ENCODE measurements around the gene MCAM. TPM values are rescaled to one million over a fixed set of nuclear protein-coding genes. Genes with fewer than 3 reads are reported as not detected.

Gene MCAM
- total and polyA plus RNA-seq, 2 donors = 154 to 451 TPM

- DNase-seq (ENCODE audit: extremely low spot score) = no peak
- no peak overlapping the region for H3K4me3 ChIP-seq (ENCODE audit: low read depth, low read length)
- H3K4me1 ChIP-seq (ENCODE audit: insufficient read depth) = no peaks in the 10 kb centered on the region
- WGBS = 36% methylated on average over 4 of the region's 4 CpGs
- no peaks in the 10 kb centered on the region for H3K36me3 ChIP-seq (ENCODE audit: insufficient read depth)
- no peak overlapping the region for H3K27ac ChIP-seq (ENCODE audit: low read depth)
These were observed 35.9 kb upstream of the MCAM start for GRCh38 chr11:119352857-119353260.

DNA sequence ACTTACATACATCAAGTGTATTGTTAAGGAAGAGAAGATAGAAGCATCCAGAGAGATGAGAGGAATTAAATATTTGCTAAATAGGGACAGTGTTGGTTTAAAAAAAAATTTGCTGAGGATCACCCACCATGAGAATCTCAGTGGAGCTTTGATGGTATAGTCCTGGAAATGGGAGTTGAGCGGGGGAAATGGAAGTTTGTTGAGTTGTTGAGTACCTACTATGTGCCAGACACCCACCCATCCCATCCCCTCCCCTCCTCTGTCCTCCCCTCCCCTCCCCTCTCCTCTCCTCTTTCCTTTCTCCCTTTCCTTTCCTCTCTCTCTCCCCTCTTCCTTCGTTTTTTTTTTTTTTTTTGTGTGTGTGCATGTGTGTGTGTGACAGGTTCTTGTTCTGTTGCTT is 34.3 kb upstream of the MCAM start:
- Histone ChIP-seq H3K4me1 (ENCODE audit: insufficient read depth) (no peaks in the 10 kb centered on the region), H3K4me3 (ENCODE audit: low read depth, low read length) (no peak overlapping the region), H3K27ac (ENCODE audit: low read depth) (no peak overlapping the region), H3K36me3 (ENCODE audit: insufficient read depth) (no peaks in the 10 kb centered on the region)
- 94% methylated on average over 1 of the region's 2 CpGs for WGBS
- DNase-seq (ENCODE audit: extremely low spot score) = no peak

DNA sequence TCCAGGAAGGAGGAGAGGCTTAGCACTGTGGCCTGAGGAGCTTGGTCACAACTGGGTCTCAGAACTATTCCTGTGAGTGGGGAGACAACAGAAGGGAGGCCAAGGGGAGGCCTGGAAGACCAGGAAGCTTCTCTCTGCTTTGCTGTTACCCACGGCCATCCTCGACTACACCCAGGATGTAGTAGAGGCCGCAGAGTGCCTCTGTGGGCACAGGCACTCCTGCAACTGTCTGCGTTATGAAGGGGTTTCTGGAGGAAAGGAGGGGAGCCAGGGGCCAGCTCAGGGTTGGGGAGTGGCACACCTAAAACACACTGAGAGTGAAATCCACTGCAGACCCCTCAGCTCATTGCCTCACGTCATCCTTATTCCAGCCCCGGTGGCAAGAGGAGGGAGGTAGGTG is 33.4 kb upstream of the MCAM start:
- WGBS = 87% methylated on average over 6 of the region's 6 CpGs
- Histone ChIP-seq H3K27ac (ENCODE audit: low read depth) (no peak overlapping the region), H3K4me1 (ENCODE audit: insufficient read depth) (no peaks in the 10 kb centered on the region), H3K4me3 (ENCODE audit: low read depth, low read length) (no peak overlapping the region), H3K36me3 (ENCODE audit: insufficient read depth) (no peaks in the 10 kb centered on the region)
- DNase-seq (ENCODE audit: extremely low spot score) = no peak

DNA sequence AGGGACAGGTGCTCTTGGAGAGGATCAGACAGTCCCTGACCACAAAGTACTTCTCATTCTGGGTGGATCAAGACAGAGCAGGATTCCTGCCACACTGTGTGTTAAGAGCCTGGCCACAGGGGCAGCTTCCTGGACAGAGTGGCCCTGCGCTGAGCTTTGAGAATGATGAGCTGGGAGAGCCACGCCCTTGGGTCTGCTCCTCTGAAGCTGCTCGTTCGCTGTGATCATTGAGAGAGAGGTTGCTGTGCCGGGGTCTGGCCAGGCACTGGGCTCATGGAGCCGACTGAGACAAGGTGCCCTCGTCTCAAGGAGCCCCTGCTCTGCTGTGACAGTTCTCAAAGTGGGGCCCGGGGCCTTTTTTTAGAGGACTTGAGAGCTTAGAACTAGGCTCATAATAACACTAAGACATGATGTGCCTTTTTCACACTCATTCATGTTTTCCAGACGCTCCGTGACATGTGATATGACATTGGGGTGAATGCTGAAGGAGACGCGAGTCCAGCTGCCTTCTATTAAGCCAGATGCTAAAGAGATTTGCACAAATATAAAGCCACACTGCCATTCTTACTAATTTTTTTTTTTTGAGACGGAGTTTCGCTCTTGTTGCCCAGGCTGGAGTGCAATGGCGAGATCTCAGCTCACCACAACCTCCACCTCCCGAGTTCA is 31.1 kb upstream of the MCAM start:
- Histone ChIP-seq H3K27ac (ENCODE audit: low read depth) (no peak overlapping the region), H3K36me3 (ENCODE audit: insufficient read depth) (no peaks in the 10 kb centered on the region), H3K4me1 (ENCODE audit: insufficient read depth) (no peaks in the 10 kb centered on the region), H3K4me3 (ENCODE audit: low read depth, low read length) (no peak overlapping the region)
- no peak for DNase-seq (ENCODE audit: extremely low spot score)
- WGBS = 74% methylated on average over 16 of the region's 16 CpGs

- 67% methylated on average over 2 of the region's 2 CpGs for WGBS
- H3K4me3 ChIP-seq (ENCODE audit: low read depth, low read length) = no peak overlapping the region
- no peak overlapping the region for H3K27ac ChIP-seq (ENCODE audit: low read depth)
- no peaks in the 10 kb centered on the region for H3K4me1 ChIP-seq (ENCODE audit: insufficient read depth)
- DNase-seq (ENCODE audit: extremely low spot score) = no peak
- H3K36me3 ChIP-seq (ENCODE audit: insufficient read depth) = no peaks in the 10 kb centered on the region
These were observed 30.3 kb upstream of the MCAM start for GRCh38 chr11:119347242-119347641.

DNA sequence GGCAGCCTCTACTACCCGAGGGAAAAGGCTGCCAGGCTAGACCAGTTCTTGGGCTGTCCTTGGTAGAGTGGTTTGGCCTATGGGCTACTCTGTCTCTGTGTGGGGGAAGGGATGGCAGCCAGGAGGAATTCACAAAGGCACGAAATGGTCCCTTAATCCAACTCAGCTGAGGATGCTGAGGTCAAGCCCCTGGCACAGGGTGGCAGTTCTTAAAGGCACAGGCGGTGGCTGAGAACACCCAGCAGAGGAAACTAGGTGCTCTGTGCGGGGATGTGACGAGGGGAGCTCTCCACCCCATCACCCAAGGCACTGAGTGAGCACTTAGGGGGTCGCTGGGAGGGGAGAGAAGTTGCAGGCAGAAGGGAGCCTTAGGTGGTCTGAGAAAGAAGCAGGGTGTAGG is 29.7 kb upstream of the MCAM start, which contains the start of gene MFRP:
Gene MFRP (minus strand): TSS at position 101 of the 400 bp plus-strand sequence. CDS start 192 bp downstream, outside the sequence.
- 74% methylated on average over 6 of the region's 6 CpGs for WGBS
- no peak for DNase-seq (ENCODE audit: extremely low spot score)
- no peaks in the 10 kb centered on the region for H3K4me1 ChIP-seq (ENCODE audit: insufficient read depth)
- H3K27ac ChIP-seq (ENCODE audit: low read depth) = no peak within 1 kb of the TSS
- no peaks in the 10 kb centered on the region for H3K36me3 ChIP-seq (ENCODE audit: insufficient read depth)
- no peak within 1 kb of the TSS for H3K4me3 ChIP-seq (ENCODE audit: low read depth, low read length)

DNA sequence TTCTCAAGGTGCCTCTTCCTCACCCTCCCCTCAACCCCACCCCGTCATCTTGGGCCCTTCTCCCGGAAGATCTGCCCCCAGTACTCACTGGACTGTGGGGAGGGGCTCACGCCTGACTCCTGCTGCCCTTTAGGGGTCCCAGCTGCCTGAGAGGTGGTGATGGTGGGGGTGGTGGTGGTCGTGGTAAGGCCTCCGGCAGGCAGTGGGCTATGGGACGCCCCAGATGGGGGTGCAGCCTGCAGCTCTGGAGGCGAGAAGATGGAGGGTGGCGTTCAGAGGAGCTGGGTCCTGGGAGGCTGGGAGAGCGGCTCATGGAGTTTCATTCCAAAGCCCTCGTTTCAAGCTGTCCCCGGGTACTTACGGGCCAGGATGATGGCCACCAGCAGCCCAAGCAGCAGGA is 28.8 kb upstream of the MCAM start:
- Histone ChIP-seq H3K27ac (ENCODE audit: low read depth) (no peak overlapping the region), H3K36me3 (ENCODE audit: insufficient read depth) (no peaks in the 10 kb centered on the region), H3K4me3 (ENCODE audit: low read depth, low read length) (no peak overlapping the region), H3K4me1 (ENCODE audit: insufficient read depth) (no peaks in the 10 kb centered on the region)
- WGBS = 84% methylated on average over 12 of the region's 12 CpGs
- DNase-seq (ENCODE audit: extremely low spot score) = no peak

- 86% methylated on average over 14 of the region's 14 CpGs for WGBS
- H3K27ac ChIP-seq (ENCODE audit: low read depth) = no peak overlapping the region
- no peak for DNase-seq (ENCODE audit: extremely low spot score)
- H3K36me3 ChIP-seq (ENCODE audit: insufficient read depth) = no peaks in the 10 kb centered on the region
- no peak overlapping the region for H3K4me3 ChIP-seq (ENCODE audit: low read depth, low read length)
- no peaks in the 10 kb centered on the region for H3K4me1 ChIP-seq (ENCODE audit: insufficient read depth)
These were observed 27.5 kb upstream of the MCAM start for GRCh38 chr11:119344291-119345010.

GRCh38 chr11:119343726-119344125 is 26.8 kb upstream of the MCAM start:
- no peak overlapping the region for H3K27ac ChIP-seq (ENCODE audit: low read depth)
- no peak for DNase-seq (ENCODE audit: extremely low spot score)
- H3K4me3 ChIP-seq (ENCODE audit: low read depth, low read length) = no peak overlapping the region
- no peaks in the 10 kb centered on the region for H3K4me1 ChIP-seq (ENCODE audit: insufficient read depth)
- no peaks in the 10 kb centered on the region for H3K36me3 ChIP-seq (ENCODE audit: insufficient read depth)
- 83% methylated on average over 7 of the region's 7 CpGs for WGBS

DNA sequence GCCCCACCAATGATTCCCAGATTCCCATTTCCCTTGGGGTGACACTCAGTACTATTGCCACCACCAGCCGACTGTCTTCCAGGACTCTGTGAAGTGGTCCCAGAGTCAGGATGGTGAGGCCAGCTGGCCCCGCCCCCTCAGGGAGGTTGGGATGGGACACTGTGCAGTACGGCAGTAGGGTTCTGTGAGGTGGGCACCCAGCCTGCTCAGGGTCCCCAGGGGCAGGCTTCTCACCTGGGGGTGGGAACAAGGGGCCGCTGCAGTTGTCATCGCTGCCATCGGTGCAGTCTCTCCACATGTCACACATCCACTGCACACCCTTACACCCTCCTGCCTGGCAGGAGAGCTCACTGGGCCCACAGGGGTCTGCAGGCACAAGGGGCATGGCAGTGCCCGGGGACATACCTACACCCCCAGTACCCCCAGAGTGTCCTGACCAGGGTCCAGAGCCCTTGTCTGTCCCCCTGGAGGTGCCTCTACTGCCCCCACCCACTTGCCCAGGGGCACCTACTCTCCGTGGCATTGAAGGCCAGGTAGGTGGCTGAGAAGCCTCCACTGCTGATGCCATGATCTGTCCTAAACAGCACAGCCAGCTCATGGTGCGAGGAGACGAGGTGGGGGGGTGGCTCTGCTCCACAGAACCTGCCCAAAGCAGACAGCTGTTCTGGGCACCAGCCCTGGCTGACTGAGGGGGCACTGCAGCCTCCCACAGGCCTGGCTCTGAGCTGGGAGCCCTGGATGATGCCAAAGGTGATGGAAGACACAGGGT is 25.6 kb upstream of the MCAM start:
- Histone ChIP-seq H3K4me3 (ENCODE audit: low read depth, low read length) (no peak overlapping the region), H3K27ac (ENCODE audit: low read depth) (no peak overlapping the region), H3K4me1 (ENCODE audit: insufficient read depth) (no peaks in the 10 kb centered on the region), H3K36me3 (ENCODE audit: insufficient read depth) (no peaks in the 10 kb centered on the region)
- 88% methylated on average over 10 of the region's 10 CpGs for WGBS
- DNase-seq (ENCODE audit: extremely low spot score) = no peak

- no peaks in the 10 kb centered on the region for H3K36me3 ChIP-seq (ENCODE audit: insufficient read depth)
- no peak for DNase-seq (ENCODE audit: extremely low spot score)
- H3K4me3 ChIP-seq (ENCODE audit: low read depth, low read length) = no peak overlapping the region
- H3K4me1 ChIP-seq (ENCODE audit: insufficient read depth) = no peaks in the 10 kb centered on the region
- no peak overlapping the region for H3K27ac ChIP-seq (ENCODE audit: low read depth)
- 83% methylated on average over 7 of the region's 7 CpGs for WGBS
These were observed 25.0 kb upstream of the MCAM start for GRCh38 chr11:119342023-119342300.

DNA sequence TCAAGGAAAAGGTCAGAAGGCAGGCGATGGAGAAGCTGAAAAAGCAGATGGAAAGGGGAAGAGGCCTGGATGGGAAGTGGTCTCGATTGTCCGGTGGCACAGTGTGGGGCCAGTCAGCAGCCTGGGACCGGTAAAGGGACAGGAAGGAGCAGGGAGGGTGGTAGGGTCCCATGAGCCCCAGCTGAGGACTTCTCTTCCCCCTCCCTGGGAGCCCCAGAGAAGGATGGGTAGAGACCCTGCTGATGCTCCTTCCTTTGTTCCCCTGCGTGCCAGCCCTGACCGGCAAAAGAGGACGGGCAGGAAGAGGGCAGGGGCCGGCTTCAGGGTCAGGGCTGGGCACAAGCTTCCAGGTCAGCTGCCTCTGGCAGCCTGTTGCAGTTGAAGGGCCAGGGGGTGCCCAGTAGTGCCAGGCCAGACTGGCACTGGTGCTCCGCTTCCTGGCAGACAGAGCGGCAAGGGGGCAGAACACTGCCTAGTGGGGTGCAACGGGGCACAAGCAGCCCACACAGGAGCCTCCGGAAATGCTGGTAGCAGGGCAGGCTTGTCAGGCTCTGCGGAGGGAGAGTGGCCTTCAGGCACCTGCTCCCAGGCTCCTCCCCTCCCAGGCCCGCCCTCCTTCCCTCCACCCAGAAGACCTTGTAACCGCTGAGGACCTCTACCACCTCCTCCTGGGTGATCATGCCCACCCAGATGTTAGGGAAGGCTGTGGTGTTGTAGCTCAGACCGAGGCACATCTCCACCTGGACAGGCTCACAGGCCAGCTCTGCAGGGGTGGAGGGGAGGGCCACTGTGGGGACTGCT is 24.5 kb upstream of the MCAM start:
- H3K4me3 ChIP-seq (ENCODE audit: low read depth, low read length) = no peak overlapping the region
- no peak for DNase-seq (ENCODE audit: extremely low spot score)
- H3K27ac ChIP-seq (ENCODE audit: low read depth) = peak overlapping the region; percentile 38
- WGBS = 56% methylated on average over 16 of the region's 16 CpGs
- no peaks in the 10 kb centered on the region for H3K36me3 ChIP-seq (ENCODE audit: insufficient read depth)
- H3K4me1 ChIP-seq (ENCODE audit: insufficient read depth) = no peaks in the 10 kb centered on the region

DNA sequence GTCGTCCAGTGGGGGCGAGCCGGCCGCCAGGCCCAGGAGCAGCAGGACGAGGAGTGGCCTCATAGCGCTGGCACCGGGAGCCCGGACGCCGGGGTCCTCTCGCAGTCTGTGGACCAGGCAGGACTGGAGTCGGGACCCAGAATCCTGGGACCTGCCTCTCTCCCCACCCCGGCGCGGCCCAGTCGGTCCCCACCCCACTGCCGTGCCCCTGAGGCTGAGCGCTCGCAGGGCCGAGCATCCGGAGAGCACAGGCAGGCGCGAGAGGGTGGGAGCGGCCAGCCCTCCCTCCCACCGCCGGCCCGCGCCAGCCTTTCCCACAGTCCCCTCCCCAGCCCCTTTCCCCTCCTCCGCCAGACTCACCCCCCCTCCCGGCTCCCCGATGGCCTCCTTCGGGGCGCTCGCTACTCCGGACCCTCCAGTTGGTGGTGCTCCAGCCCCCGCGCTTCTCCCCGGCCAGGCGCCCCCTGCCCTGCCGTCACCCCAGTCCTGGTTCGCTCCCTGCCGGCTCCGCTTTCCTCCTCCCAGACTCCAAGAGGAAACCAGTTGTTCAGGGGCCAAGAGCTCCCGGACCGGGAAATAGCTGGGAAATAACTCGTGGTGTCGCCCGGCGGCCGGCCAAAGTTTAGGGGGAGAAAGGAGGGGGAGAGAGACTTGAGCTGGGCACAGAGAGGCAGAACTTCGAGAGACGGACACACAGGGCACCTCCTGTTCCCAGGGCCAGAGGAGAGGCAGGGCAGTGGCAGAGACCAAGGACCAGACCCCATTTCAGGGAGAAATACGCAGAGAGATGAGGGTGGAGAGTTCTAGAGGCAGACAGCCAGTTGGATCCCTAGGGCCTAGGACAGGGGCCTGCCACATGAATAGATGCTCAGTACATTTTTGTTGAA is 23.6 kb upstream of the MCAM start, which contains the start of gene C1QTNF5:
Gene C1QTNF5 (minus strand): TSS at position 549 of the 887 bp plus-strand sequence. CDS start 486 bp downstream, at position 63.
- H3K4me1 ChIP-seq (ENCODE audit: insufficient read depth) = no peaks in the 10 kb centered on the region
- DNase-seq (ENCODE audit: extremely low spot score) = no peak
- peak within 1 kb of the TSS; percentile 78 for H3K27ac ChIP-seq (ENCODE audit: low read depth)
- H3K4me3 ChIP-seq (ENCODE audit: low read depth, low read length) = peak within 1 kb of the TSS; percentile 53
- WGBS = 3% methylated on average over 53 of the region's 53 CpGs
- no peaks in the 10 kb centered on the region for H3K36me3 ChIP-seq (ENCODE audit: insufficient read depth)
